Measurements from ENCODE around the gene ADCY3. TPM values are rescaled to one million over a fixed set of nuclear protein-coding genes. Genes with fewer than 3 reads are reported as not detected.

The ADCY3 gene
- total and polyA plus RNA-seq, 2 of the 13 experiments (the other 11 are each of a cell fraction or from before 2014, with no cell fraction given), result 0.11 to 0.61 TPM

- TF ChIP-seq KMT2B (CRISPR knock-in tag; IDR thresholded peaks at IDR 0.05), result peak; percentile 96
- TF ChIP-seq ZMYM2 (CRISPR knock-in tag; IDR thresholded peaks at IDR 0.05), result peak; percentile 90
- TF ChIP-seq SATB2 (CRISPR knock-in tag; IDR thresholded peaks at IDR 0.05), result no peak
- TF ChIP-seq STAT6 (CRISPR knock-in tag; IDR thresholded peaks at IDR 0.05; ENCODE audit: borderline replicate concordance), result peak; percentile 26; the same call in 1 of the 2 replicates
- peak; percentile 96 for TF ChIP-seq ZNF281 (CRISPR knock-in tag; IDR thresholded peaks at IDR 0.05; ENCODE audit: borderline replicate concordance)
- no peak for TF ChIP-seq PCBP2 (optimal IDR thresholded peaks at IDR 0.05; ENCODE audit: low read depth, low read length, poor library complexity, severe bottlenecking)
- TF ChIP-seq CREB1 (IDR thresholded peaks at IDR 0.05), result peak; percentile 18; the same call in 1 of the 2 replicates
- peak; percentile 41; the same call in 1 of the 2 replicates for TF ChIP-seq CREB1 (CRISPR knock-in tag; IDR thresholded peaks at IDR 0.05)
- no peak; the same call in 1 of the 2 replicates for TF ChIP-seq SNAPC5 (CRISPR knock-in tag; IDR thresholded peaks at IDR 0.05; ENCODE audit: borderline replicate concordance)
- TF ChIP-seq MBD4 (IDR thresholded peaks at IDR 0.05; ENCODE audit: borderline replicate concordance, low read length), result no peak
- TF ChIP-seq ZNF749 (CRISPR knock-in tag; IDR thresholded peaks at IDR 0.05; ENCODE audit: borderline replicate concordance), result peak; percentile 93; the same call in 1 of the 2 replicates
- no peak; the same call in 1 of the 2 replicates for TF ChIP-seq ZNF510 (CRISPR knock-in tag; IDR thresholded peaks at IDR 0.05; ENCODE audit: low read depth)
- TF ChIP-seq NFKBIZ (CRISPR knock-in tag; IDR thresholded peaks at IDR 0.05), result peak; percentile 20; the same call in 1 of the 2 replicates
- no peak for TF ChIP-seq ZFP41 (CRISPR knock-in tag; IDR thresholded peaks at IDR 0.05; ENCODE audit: borderline replicate concordance)
- TF ChIP-seq HHEX (CRISPR knock-in tag; IDR thresholded peaks at IDR 0.05), result peak; percentile 51; the same call in 1 of the 2 replicates
- TF ChIP-seq HBP1 (CRISPR knock-in tag; IDR thresholded peaks at IDR 0.05; ENCODE audit: low read depth), result peak; percentile 95; the same call in 1 of the 2 replicates
- peak; percentile 91 for TF ChIP-seq BATF2 (CRISPR knock-in tag; IDR thresholded peaks at IDR 0.05)
- no peak for TF ChIP-seq RBM22 (optimal IDR thresholded peaks at IDR 0.05; ENCODE audit: low read length)
- TF ChIP-seq ISX (CRISPR knock-in tag; conservative IDR thresholded peaks at IDR 0.05), result no peak; the same call in 1 of the 2 replicates
- peak; percentile 86; the same call in 1 of the 2 replicates for TF ChIP-seq ZNF580 (CRISPR knock-in tag; IDR thresholded peaks at IDR 0.05; ENCODE audit: borderline replicate concordance, low read depth)
- TF ChIP-seq MYC (CRISPR knock-in tag; IDR thresholded peaks at IDR 0.05; ENCODE audit: borderline replicate concordance), result peak; percentile 94
These were observed 126.9 kb downstream of the ADCY3 start, which contains the start of the genes CENPO and PTRHD1 (continued) for GRCh38 chr2:24792874-24793760.

All from HepG2 (cell line).